ENCODE data around the gene TSPY10. TPM values are rescaled to one million over a fixed set of nuclear protein-coding genes. Genes with fewer than 3 reads are reported as not detected.
"Not testable (repeated sequence)": the region's sequence is repeated elsewhere in the genome, so short reads cannot be mapped to it uniquely, and the experiment has no call there.

The TSPY10 gene
- total RNA-seq, result not detected
- long read RNA-seq, result 0 reads

DNA sequence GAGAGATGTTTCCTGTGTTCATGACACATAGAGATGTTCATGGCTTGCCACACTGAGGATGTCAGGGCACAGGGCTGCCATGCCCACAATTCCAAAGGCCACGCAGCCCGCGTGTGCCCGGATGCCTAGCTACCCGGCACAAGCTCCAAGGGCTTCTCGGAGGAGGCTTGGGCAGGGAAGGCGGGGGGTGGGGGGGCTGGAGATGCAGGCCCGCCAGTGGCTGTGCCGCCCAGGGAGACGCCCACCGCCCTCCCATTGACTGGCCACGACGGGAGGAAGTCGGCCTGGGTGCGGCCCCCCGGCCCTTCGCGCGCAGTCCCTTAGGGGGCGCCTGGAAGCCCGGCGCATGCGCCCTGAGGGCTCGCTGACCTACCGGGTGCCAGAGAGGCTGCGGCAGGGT is at the start of gene TSPY10:
Gene TSPY10 (plus strand): TSS at position 301 of the 400 bp plus-strand sequence. CDS start 46 bp downstream, at position 347.
- ATAC-seq; DNase-seq; intact Hi-C loops (cut with DNase I): not testable (repeated sequence)

GRCh38 chrY:9486967-9487366 is 40.7 kb upstream of the TSPY10 start, which contains the start of gene TSPY9:
Gene TSPY9 (plus strand): TSS chrY:9487267. CDS start chrY:9487313, 46 bp downstream.
- ATAC-seq; intact Hi-C loops (cut with DNase I); DNase-seq: not testable (repeated sequence)

- ATAC-seq; DNase-seq; intact Hi-C loops (cut with DNase I): not testable (repeated sequence)
These were observed 23.3 kb upstream of the TSPY10 start for GRCh38 chrY:9504396-9504795.

DNA sequence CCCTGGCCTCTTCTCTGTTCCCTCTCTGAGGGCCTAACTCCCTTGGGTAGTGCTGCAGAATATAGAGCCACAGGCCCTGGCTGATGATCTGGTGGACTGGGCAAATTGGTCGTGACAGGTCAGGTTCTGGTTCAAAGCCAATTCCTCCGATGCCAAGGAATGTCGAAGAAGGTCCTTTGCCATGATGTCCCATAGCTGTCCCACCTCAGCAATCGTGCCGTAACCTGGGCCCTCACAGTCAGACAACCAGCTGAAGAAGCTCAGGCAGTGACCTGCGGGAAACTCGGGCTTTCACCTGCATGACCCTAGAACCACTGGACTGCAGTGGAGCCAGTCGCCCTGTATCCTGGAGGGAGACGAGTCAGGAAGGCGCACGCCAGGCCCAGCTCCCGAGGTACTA is 11.4 kb upstream of the TSPY10 start:
- DNase-seq; intact Hi-C loops (cut with DNase I); ATAC-seq: not testable (repeated sequence)

Other genes with a start within 250 kb of the TSPY10 start
- gene TSPY4, start 190.4 kb upstream of the TSPY10 start, total RNA-seq, result not detected
- not detected for gene TSPY8, start 170.1 kb upstream of the TSPY10 start, total RNA-seq
- not detected for gene TSPY3, start 129.5 kb upstream of the TSPY10 start, total RNA-seq
- gene TSPY1, start 60.9 kb upstream of the TSPY10 start, total RNA-seq, result not detected
- not detected for gene TSPY9, start 40.6 kb upstream of the TSPY10 start, total RNA-seq